ENCODE results near the gene ECHDC3. TPM values are rescaled to one million over a fixed set of nuclear protein-coding genes. Genes with fewer than 3 reads are reported as not detected.
"Not testable (repeated sequence)": the region's sequence is repeated elsewhere in the genome, so short reads cannot be mapped to it uniquely, and the experiment has no call there.

The ECHDC3 gene
- polyA plus RNA-seq, 1 of the 3 experiments (the other 2 are of a cell fraction): 13.5 TPM

DNA sequence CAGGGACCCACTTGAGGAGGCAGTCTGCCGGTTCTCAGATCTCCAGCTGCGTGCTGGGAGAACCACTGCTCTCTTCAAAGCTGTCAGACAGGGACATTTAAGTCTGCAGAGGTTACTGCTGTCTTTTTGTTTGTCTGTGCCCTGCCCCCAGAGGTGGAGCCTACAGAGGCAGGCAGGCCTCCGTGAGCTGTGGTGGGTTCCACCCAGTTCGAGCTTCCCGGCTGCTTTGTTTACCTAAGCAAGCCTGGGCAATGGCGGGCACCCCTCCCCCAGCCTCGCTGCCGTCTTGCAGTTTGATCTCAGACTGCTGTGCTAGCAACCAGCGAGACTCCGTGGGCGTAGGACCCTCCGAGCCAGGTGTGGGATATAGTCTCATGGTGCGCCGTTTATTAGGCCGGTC lies 5.4 kb upstream of the ECHDC3 start:
- H3K27me3 ChIP-seq (ENCODE audit: insufficient read depth); H3F3A ChIP-seq (replicated peaks; ENCODE audit: insufficient read depth); H3K27ac ChIP-seq (ENCODE audit: low read depth in 2 of 2, low read length in 1 of 2); H3K4me2 ChIP-seq; H4K20me1 ChIP-seq (ENCODE audit: insufficient read depth); H3K4me3 ChIP-seq (ENCODE audit: low read depth in 2 of 2, low read length in 1 of 2); POLR2A ChIA-PET; DNase-seq; H3K9me2 ChIP-seq; H3K36me3 ChIP-seq (replicated peaks in 1 of 2; ENCODE audit: control insufficient read depth in 1 of 2, insufficient read depth in 2 of 2, low read length in 1 of 2); H3K9ac ChIP-seq; H3K9me3 ChIP-seq; H3K79me2 ChIP-seq (ENCODE audit: insufficient read depth); H2AFZ ChIP-seq (ENCODE audit: low read depth); CTCF ChIA-PET; H3K4me1 ChIP-seq (ENCODE audit: control insufficient read depth in 1 of 2, insufficient read depth in 2 of 2, low read depth in 1 of 2, low read length in 1 of 2): not testable (repeated sequence)
- no CpG with 5 or more reads among the region's 15 CpGs for WGBS (ENCODE audit: low lambda C conversion rate)

- H2AFZ ChIP-seq (ENCODE audit: low read depth); CTCF ChIA-PET; H3K79me2 ChIP-seq (ENCODE audit: insufficient read depth); H3K9me2 ChIP-seq; H3K36me3 ChIP-seq (replicated peaks in 1 of 2; ENCODE audit: control insufficient read depth in 1 of 2, insufficient read depth in 2 of 2, low read length in 1 of 2); H3K27ac ChIP-seq (ENCODE audit: low read depth in 2 of 2, low read length in 1 of 2); DNase-seq; H3K4me2 ChIP-seq; H3F3A ChIP-seq (replicated peaks; ENCODE audit: insufficient read depth); H3K9ac ChIP-seq; H3K9me3 ChIP-seq; H3K27me3 ChIP-seq (ENCODE audit: insufficient read depth); H4K20me1 ChIP-seq (ENCODE audit: insufficient read depth); POLR2A ChIA-PET; H3K4me3 ChIP-seq (ENCODE audit: low read depth in 2 of 2, low read length in 1 of 2); H3K4me1 ChIP-seq (ENCODE audit: control insufficient read depth in 1 of 2, insufficient read depth in 2 of 2, low read depth in 1 of 2, low read length in 1 of 2): not testable (repeated sequence)
- WGBS (ENCODE audit: low lambda C conversion rate): 68% methylated on average over 13 of the region's 27 CpGs
These were observed 4.7 kb upstream of the ECHDC3 start for GRCh38 chr10:11737258-11738032.

DNA sequence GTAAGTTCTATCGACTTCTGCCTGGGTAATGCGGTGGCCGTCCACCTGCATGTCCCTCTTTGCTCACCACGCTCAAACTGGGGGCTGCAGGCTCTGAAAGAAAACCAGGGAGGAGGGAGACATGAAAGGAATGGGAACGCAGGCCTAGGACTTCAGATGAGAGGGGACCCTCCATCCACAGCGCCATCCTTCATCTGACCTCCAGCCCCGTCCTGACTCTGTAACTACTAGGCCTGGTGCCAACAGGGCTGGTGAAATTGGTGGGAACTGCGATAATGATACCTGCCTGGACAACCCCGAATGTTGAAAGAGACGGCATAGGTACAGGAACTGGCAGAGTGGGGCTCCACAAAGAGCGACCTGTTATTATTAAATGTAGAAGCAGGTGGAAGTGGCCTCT lies 1.3 kb upstream of the ECHDC3 start:
- no peaks in the 10 kb centered on the region for H4K20me1 ChIP-seq (ENCODE audit: insufficient read depth)
- no peak overlapping the region for H3K9ac ChIP-seq
- no peak overlapping the region for H2AFZ ChIP-seq (ENCODE audit: low read depth)
- H3K4me1 ChIP-seq (ENCODE audit: control insufficient read depth in 1 of 2, insufficient read depth in 2 of 2, low read depth in 1 of 2, low read length in 1 of 2): peaks cover 0 to 12% of the 10 kb centered on the region in 2 experiments; a peak in 1 of 4 replicates
- H3K9me2 ChIP-seq: no peaks in the 10 kb centered on the region
- no peaks in the 10 kb centered on the region for H3K27me3 ChIP-seq (ENCODE audit: insufficient read depth)
- no peaks in the 10 kb centered on the region for H3K36me3 ChIP-seq (replicated peaks in 1 of 2; ENCODE audit: control insufficient read depth in 1 of 2, insufficient read depth in 2 of 2, low read length in 1 of 2)
- H3K9me3 ChIP-seq: no peaks in the 10 kb centered on the region
- POLR2A ChIA-PET: no interaction called here
- no peaks in the 10 kb centered on the region for H3F3A ChIP-seq (replicated peaks; ENCODE audit: insufficient read depth)
- H3K27ac ChIP-seq (ENCODE audit: low read depth in 2 of 2, low read length in 1 of 2): no peak overlapping the region
- 92% methylated on average over 10 of the region's 11 CpGs for WGBS (ENCODE audit: low lambda C conversion rate)
- H3K4me3 ChIP-seq (ENCODE audit: low read depth in 2 of 2, low read length in 1 of 2): no peak overlapping the region
- CTCF ChIA-PET: interaction anchor here (0.8 to 1.8 kb wide), 4 partner anchors 17 to 247 kb away, joined by 3 to 7 read pairs (median 6); no protein-coding TSS in a partner anchor
- DNase-seq: no peak
- no peak overlapping the region for H3K4me2 ChIP-seq
- TF ChIP-seq, protein P1, sequence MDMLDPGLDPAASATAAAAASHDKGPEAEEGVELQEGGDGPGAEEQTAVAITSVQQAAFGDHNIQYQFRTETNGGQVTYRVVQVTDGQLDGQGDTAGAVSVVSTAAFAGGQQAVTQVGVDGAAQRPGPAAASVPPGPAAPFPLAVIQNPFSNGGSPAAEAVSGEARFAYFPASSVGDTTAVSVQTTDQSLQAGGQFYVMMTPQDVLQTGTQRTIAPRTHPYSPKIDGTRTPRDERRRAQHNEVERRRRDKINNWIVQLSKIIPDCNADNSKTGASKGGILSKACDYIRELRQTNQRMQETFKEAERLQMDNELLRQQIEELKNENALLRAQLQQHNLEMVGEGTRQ (IDR thresholded peaks at IDR 0.05; ENCODE audit: borderline replicate concordance, low read depth, low read length): no peak
- TF ChIP-seq FOXJ3 (CRISPR knock-in tag; IDR thresholded peaks at IDR 0.05): no peak
- no peak for TF ChIP-seq FOXM1 (IDR thresholded peaks at IDR 0.05; ENCODE audit: low read depth)
- TF ChIP-seq TAF1 (IDR thresholded peaks at IDR 0.05; ENCODE audit: borderline replicate concordance, low read depth, low read length): no peak
- no peak for TF ChIP-seq RAD21 (IDR thresholded peaks at IDR 0.05; ENCODE audit: low read length)
- no peak for TF ChIP-seq SMC3 (IDR thresholded peaks at IDR 0.05; ENCODE audit: low read depth, low read length)
- no peaks in the 10 kb centered on the region for H3K79me2 ChIP-seq (ENCODE audit: insufficient read depth)

Data from SK-N-SH (cell line).